PC-9 (cell line): Measurements from ENCODE around the gene PHF21A. TPM values are rescaled to one million over a fixed set of nuclear protein-coding genes. Genes with fewer than 3 reads are reported as not detected.

ENCODE experiments used
- BruUV-seq: library from RNA; stranded (reverse); fragments of 400-500 nt; replicated peaks from 2 replicates; lab custom pipeline; 2021; lab: Mats Ljungman, UMichigan
- CTCF ChIA-PET: fragments of 300-600 bp; sonication (Branson Sonifier 250); formaldehyde crosslinking; loops from one replicate; lab custom pipeline; 2022; ENCODE audit warnings: antibody characterized with exemption; lab: Charles Lee
- POLR2A ChIA-PET: fragments of 300-600 bp; sonication (Branson Sonifier 250); formaldehyde crosslinking; loops from one replicate; lab custom pipeline; 2022; ENCODE audit warnings: antibody characterized with exemption; ENCODE audit not compliant: unreplicated experiment; lab: Charles Lee
- DNase-seq, 2 experiments: peaks; one replicate each; pipeline versions ENCODE4 v3.0.0 to v3.0.0-alpha.2; 2015 to 2022; ENCODE audit warnings: mixed read lengths in 1 of 2
- H2AFZ ChIP-seq: fragments of 200-600 bp; sonication (generic); 2 replicates; pipeline ENCODE4 v1.8.1; 2017; ENCODE audit warnings: antibody characterized with exemption
- H3F3A ChIP-seq: fragments of 200-600 bp; sonication (generic); 2 replicates; pipeline ENCODE4 v1.8.1; 2017; ENCODE audit warnings: antibody characterized with exemption, mild to moderate bottlenecking, low read depth; ENCODE audit not compliant: insufficient read depth
- H3K27ac ChIP-seq: fragments of 200-600 bp; sonication (generic); 2 replicates; pipeline ENCODE4 v1.6.1; 2016; ENCODE audit warnings: mixed run types
- H3K27me3 ChIP-seq: fragments of 200-600 bp; sonication (generic); 2 replicates; pipeline ENCODE4 v1.6.1; 2016; ENCODE audit warnings: low read depth, mixed run types; ENCODE audit not compliant: insufficient read depth
- H3K36me3 ChIP-seq: fragments of 200-600 bp; sonication (generic); 2 replicates; pipeline ENCODE4 v1.6.1; 2016; ENCODE audit warnings: low read depth, mixed run types
- H3K4me1 ChIP-seq: fragments of 200-600 bp; sonication (generic); replicated peaks from 2 replicates; pipeline ENCODE4 v1.6.1; 2016; ENCODE audit warnings: mixed run types; ENCODE audit not compliant: insufficient read depth
- H3K4me2 ChIP-seq: fragments of 200-600 bp; sonication (generic); 2 replicates; pipeline ENCODE4 v1.6.1; 2017; ENCODE audit warnings: mixed run types
- H3K4me3 ChIP-seq: fragments of 200-600 bp; sonication (generic); 2 replicates; pipeline ENCODE4 v1.6.1; 2016; ENCODE audit warnings: mixed run types
- H3K79me2 ChIP-seq: fragments of 200-600 bp; sonication (generic); 2 replicates; pipeline ENCODE4 v1.6.1; 2017; ENCODE audit warnings: low read depth, mixed run types
- H3K9me2 ChIP-seq: fragments of 200-600 bp; sonication (generic); 2 replicates; pipeline ENCODE4 v1.8.1; 2017; ENCODE audit warnings: mild to moderate bottlenecking; ENCODE audit not compliant: insufficient read depth
- H3K9me3 ChIP-seq: fragments of 200-600 bp; sonication (generic); 2 replicates; pipeline ENCODE4 v1.8.1; 2016; ENCODE audit warnings: low read depth; ENCODE audit not compliant: insufficient read depth
- H4K20me1 ChIP-seq: fragments of 200-600 bp; sonication (generic); 2 replicates; pipeline ENCODE4 v1.8.1; 2017; ENCODE audit not compliant: insufficient read depth
- CTCF ChIP-seq: fragments of 200-600 bp; sonication (generic); conservative IDR thresholded peaks from 2 replicates; pipeline ENCODE4 v1.6.1; 2017; ENCODE audit warnings: mixed run types, antibody characterized with exemption, mild to moderate bottlenecking, moderate library complexity
- EZH2 ChIP-seq: fragments of 200-600 bp; sonication (generic); IDR thresholded peaks from 2 replicates; pipeline ENCODE4 v1.8.0; 2017; ENCODE audit warnings: antibody characterized with exemption, low read depth
- intact Hi-C: fragments of 100-400 bp; cut with micrococcal nuclease; formaldehyde crosslinking; loops from one replicate; pipeline ENCODE4 v1.10.0; 2022; ENCODE audit not compliant: unreplicated experiment
- total RNA-seq: library from RNA; stranded (reverse); gene quantifications from 2 replicates; pipeline ENCODE4 v1.2.3, GENCODE V29; 2021

Gene PHF21A
- total RNA-seq, 1 experiment from 2014 or later: 54.3 TPM

DNA sequence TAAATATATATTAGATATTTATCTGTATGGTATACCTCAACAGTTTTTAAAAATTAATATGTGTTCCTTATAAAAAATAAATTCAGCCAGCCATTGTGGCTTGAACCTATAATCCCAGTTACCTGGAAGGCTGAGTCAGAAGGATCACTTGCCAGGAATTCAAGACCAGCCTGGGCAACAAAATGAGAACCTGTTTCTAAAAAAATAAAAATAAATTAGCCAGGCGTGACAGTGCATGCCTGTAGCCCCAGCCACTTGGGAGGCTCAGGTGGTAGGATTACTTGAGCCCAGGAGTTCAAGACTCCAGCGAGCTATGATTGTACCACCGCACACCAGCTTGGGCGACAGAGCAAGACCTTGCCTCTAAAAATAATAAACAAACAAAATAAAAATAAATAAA lies 54.9 kb downstream of the PHF21A start:
- TF ChIP-seq EZH2: no peak
- TF ChIP-seq CTCF: no peak
- H3K27me3 ChIP-seq: no peaks in the 10 kb centered on the region

DNA sequence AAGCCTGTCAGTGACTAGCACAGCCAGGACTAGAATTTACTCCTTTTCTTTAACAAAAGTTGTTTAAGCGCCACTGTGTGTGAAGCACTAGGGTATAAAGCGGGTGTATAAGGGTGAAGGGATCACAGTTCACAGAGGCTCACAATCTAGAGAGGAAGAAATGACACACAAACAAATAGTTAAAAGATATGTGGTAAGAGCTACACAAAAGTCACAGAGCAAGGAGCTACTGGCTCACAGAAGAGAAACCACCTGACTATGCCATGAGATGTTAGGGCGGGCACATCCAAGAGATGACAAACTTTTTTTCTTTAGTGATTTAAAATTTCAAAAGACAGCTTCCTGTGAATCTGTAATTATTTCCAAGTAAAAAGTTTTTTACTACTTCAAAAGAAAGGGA lies 55.6 kb downstream of the PHF21A start:
- no peak for TF ChIP-seq CTCF
- TF ChIP-seq EZH2: no peak
- Histone ChIP-seq H3K4me3 (no peak overlapping the region), H3K9me2 (no peaks in the 10 kb centered on the region), H3K36me3 (peaks cover 11% of the 10 kb centered on the region; the same call in 1 of the 2 replicates), H3K27ac (no peak overlapping the region), H3K4me1 (no peaks in the 10 kb centered on the region), H3K4me2 (no peak overlapping the region), H3K9me3 (no peaks in the 10 kb centered on the region), H2AFZ (no peak overlapping the region), H3F3A (no peaks in the 10 kb centered on the region), H3K79me2 (no peaks in the 10 kb centered on the region), H4K20me1 (no peaks in the 10 kb centered on the region), H3K27me3 (no peaks in the 10 kb centered on the region)
- intact Hi-C loops: no loop called here
- ChIA-PET POLR2A (interaction anchor here (0.6 kb wide), 1 partner anchor 74 kb away, joined by 3 read pairs; no protein-coding TSS in a partner anchor), CTCF (no interaction called here)
- no TSS peak for BruUV-seq
- DNase-seq: no peak

More for the DNA sequence above, 54.9 kb downstream of the PHF21A start:
- no peaks in the 10 kb centered on the region for H3K9me2 ChIP-seq
- H3K9me3 ChIP-seq: no peaks in the 10 kb centered on the region
- intact Hi-C loops: no loop called here
- BruUV-seq: no TSS peak
- H3K4me3 ChIP-seq: no peak overlapping the region
- ChIA-PET CTCF (no interaction called here), POLR2A (interaction anchor here (0.6 kb wide), 1 partner anchor 75 kb away, joined by 3 read pairs; no protein-coding TSS in a partner anchor)
- DNase-seq: peak in 1 of 2 experiments; percentile 8
- H3K4me2 ChIP-seq: no peak overlapping the region
- no peak overlapping the region for H2AFZ ChIP-seq
- no peaks in the 10 kb centered on the region for H4K20me1 ChIP-seq
- no peaks in the 10 kb centered on the region for H3K79me2 ChIP-seq
- H3K4me1 ChIP-seq: no peaks in the 10 kb centered on the region
- H3K27ac ChIP-seq: no peak overlapping the region
- H3F3A ChIP-seq: no peaks in the 10 kb centered on the region
- H3K36me3 ChIP-seq: peaks cover 11% of the 10 kb centered on the region; the same call in 1 of the 2 replicates

DNA sequence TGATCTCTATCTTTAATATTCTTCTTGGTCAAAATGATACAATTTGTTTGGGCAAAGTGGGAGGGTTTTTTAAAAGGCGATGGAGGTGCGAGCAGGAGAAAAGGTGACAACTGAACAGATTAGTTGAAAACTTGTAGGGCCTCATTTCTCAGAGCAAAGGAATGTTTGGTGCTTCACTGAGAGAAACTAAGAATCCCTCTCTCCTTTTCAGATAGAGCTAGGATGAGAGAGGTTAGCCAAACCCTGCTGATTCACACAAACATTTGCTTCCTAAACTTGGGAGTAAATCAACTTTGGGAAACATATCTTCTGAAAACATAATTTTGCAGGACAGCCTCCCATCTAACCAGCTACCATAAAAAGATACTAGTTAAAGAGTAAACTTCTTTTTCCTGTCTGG lies 57.0 kb downstream of the PHF21A start:
- no peak overlapping the region for H3K27ac ChIP-seq
- no TSS peak for BruUV-seq

More for the DNA sequence above, 57.0 kb downstream of the PHF21A start:
- ChIA-PET POLR2A (no interaction called here), CTCF (no interaction called here)
- Histone ChIP-seq H3K27me3 (no peaks in the 10 kb centered on the region), H4K20me1 (no peaks in the 10 kb centered on the region), H3K9me3 (no peaks in the 10 kb centered on the region), H3K4me2 (no peak overlapping the region), H3K79me2 (no peaks in the 10 kb centered on the region), H3K4me3 (no peak overlapping the region), H2AFZ (no peak overlapping the region), H3K36me3 (peaks cover 5% of the 10 kb centered on the region; the same call in 1 of the 2 replicates), H3K9me2 (no peaks in the 10 kb centered on the region), H3K4me1 (no peaks in the 10 kb centered on the region), H3F3A (no peaks in the 10 kb centered on the region)
- DNase-seq: no peak
- no peak for TF ChIP-seq EZH2
- no peak for TF ChIP-seq CTCF
- intact Hi-C loops: no loop called here
